Measurements from ENCODE around the gene WWOX. TPM values are rescaled to one million over a fixed set of nuclear protein-coding genes. Genes with fewer than 3 reads are reported as not detected.

WWOX gene
- total and polyA plus RNA-seq, 2 of the 8 experiments (the other 6 are each of a cell fraction or from before 2014, with no cell fraction given): 5.4 to 16.7 TPM

GRCh38 chr16:78192734-78193488 lies 93.5 kb downstream of the WWOX start:
- H3K4me3 ChIP-seq (ENCODE audit: extremely low read depth in 1 of 4, insufficient read depth in 2 of 4, low read depth in 3 of 4, low read length in 4 of 4): no peak overlapping the region
- POLR2A ChIA-PET (ENCODE audit: partially characterized antibody): no interaction called here
- TF ChIP-seq RFX5 (IDR thresholded peaks at IDR 0.05; ENCODE audit: borderline replicate concordance, low read depth, low read length) (no peak), SUZ12 (IDR thresholded peaks at IDR 0.05; ENCODE audit: low read length) (no peak), HDAC2 (IDR thresholded peaks at IDR 0.05; ENCODE audit: borderline replicate concordance in 1 of 2, low read depth in 2 of 2, low read length in 2 of 2) (no peak), PHF8 (conservative IDR thresholded peaks at IDR 0.05; ENCODE audit: low read depth, low read length) (no peak), ASH2L (IDR thresholded peaks at IDR 0.05; ENCODE audit: low read length) (no peak), HDAC6 (IDR thresholded peaks at IDR 0.05; ENCODE audit: low read depth, low read length) (no peak), JUN (IDR thresholded peaks at IDR 0.05; ENCODE audit: low read depth, low read length) (no peak), TAF1 (IDR thresholded peaks at IDR 0.05; ENCODE audit: low read depth, low read length) (no peak), KDM4A (IDR thresholded peaks at IDR 0.05; ENCODE audit: low read depth, low read length, severe bottlenecking) (no peak), CHD2 (IDR thresholded peaks at IDR 0.05; ENCODE audit: low read length) (no peak), SP1 (IDR thresholded peaks at IDR 0.05; ENCODE audit: low read depth, low read length) (no peak), CHD1 (IDR thresholded peaks at IDR 0.05; ENCODE audit: low read depth, low read length) (no peak), BACH1 (IDR thresholded peaks at IDR 0.05; ENCODE audit: low read length) (no peak), RBBP5 (IDR thresholded peaks at IDR 0.05; ENCODE audit: borderline replicate concordance, low read depth, low read length) (no peak)

More at GRCh38 chr16:78192734-78193488, 93.5 kb downstream of the WWOX start:
- Histone ChIP-seq H2BK12ac (ENCODE audit: low read depth, low read length) (no peak overlapping the region), H3K27me3 (replicated peaks in 1 of 4; ENCODE audit: control insufficient read depth in 3 of 4, extremely low read depth in 1 of 4, insufficient read depth in 3 of 4, low read length in 3 of 4) (no peaks in the 10 kb centered on the region), H2BK5ac (ENCODE audit: low read depth, low read length) (no peak overlapping the region), H3K23ac (ENCODE audit: insufficient read length) (no peak overlapping the region), H3K79me1 (ENCODE audit: low read depth, low read length) (no peaks in the 10 kb centered on the region), H4K5ac (ENCODE audit: insufficient read length, low read depth, low read length) (no peak overlapping the region), H2BK120ac (replicated peaks; ENCODE audit: low read depth, low read length) (no peak overlapping the region), H3K23me2 (ENCODE audit: low read depth, low read length) (no peaks in the 10 kb centered on the region), H3K18ac (ENCODE audit: extremely low read depth, low read length) (no peak overlapping the region), H2BK20ac (ENCODE audit: low read length) (no peak overlapping the region), H3K14ac (ENCODE audit: insufficient read length) (no peak overlapping the region), H3K56ac (replicated peaks; ENCODE audit: insufficient read length, low read depth, low read length) (no peak overlapping the region), H2AFZ (ENCODE audit: low read length) (no peak overlapping the region), H3K9ac (replicated peaks in 1 of 4; ENCODE audit: extremely low read depth in 1 of 4, low read depth in 3 of 4, low read length in 3 of 4) (no peak overlapping the region), H3K27ac (ENCODE audit: low read depth, low read length) (no peak overlapping the region), H4K20me1 (replicated peaks in 1 of 2; ENCODE audit: control insufficient read depth in 1 of 2, insufficient read depth in 2 of 2, low read length in 2 of 2) (no peaks in the 10 kb centered on the region), H3K4me1 (replicated peaks in 1 of 4; ENCODE audit: control insufficient read depth in 3 of 4, insufficient read depth in 4 of 4, low read length in 3 of 4) (no peaks in the 10 kb centered on the region; a peak in 1 of 7 replicates), H2AK5ac (ENCODE audit: low read depth, low read length) (no peak overlapping the region), H3K79me2 (ENCODE audit: control insufficient read depth in 1 of 2, insufficient read depth in 2 of 2, low read length in 2 of 2) (no peaks in the 10 kb centered on the region), H4K8ac (ENCODE audit: extremely low read depth, insufficient read depth, low read length) (no peak overlapping the region), H2BK15ac (ENCODE audit: low read length) (no peak overlapping the region), H4K91ac (replicated peaks; ENCODE audit: insufficient read length, low read length) (no peak overlapping the region), H3K36me3 (ENCODE audit: control insufficient read depth in 2 of 4, insufficient read depth in 4 of 4, low read length in 3 of 4) (no peaks in the 10 kb centered on the region), H3K9me3 (ENCODE audit: insufficient read depth in 2 of 2, low read depth in 1 of 2, low read length in 1 of 2) (peaks cover 0 to 2% of the 10 kb centered on the region in 2 experiments; a peak in 1 of 4 replicates), H3K4me2 (ENCODE audit: insufficient read depth in 1 of 2, low read depth in 2 of 2, low read length in 2 of 2) (no peak overlapping the region), H3K4ac (replicated peaks; ENCODE audit: insufficient read length, low read depth, low read length) (no peak overlapping the region)
- DNase-seq (ENCODE audit: low read depth in 1 of 2, low spot score in 2 of 2): no peak
- CTCF ChIA-PET (ENCODE audit: partially characterized antibody): interaction anchor here (0.6 kb wide), 1 partner anchor 8 kb away, joined by 5 read pairs; no protein-coding TSS in a partner anchor
- WGBS, 2 experiments (ENCODE audit: extremely low coverage in 1 of 2, insufficient coverage in 1 of 2, insufficient read length in 1 of 2, insufficient replicate concordance in 2 of 2, low coverage in 1 of 2, low lambda C conversion rate in 2 of 2, missing lambda C conversion rate in 1 of 2): 87% methylated on average over 9 of the region's 9 CpGs; no CpG with 5 or more reads in 1 of the 2 experiments
- no peak for FAIRE-seq

Data from H1 (cell line).